Esophagus muscularis mucosa (tissue), 4 donors: ENCODE data around the gene RAB29. TPM values are rescaled to one million over a fixed set of nuclear protein-coding genes. Genes with fewer than 3 reads are reported as not detected.
A peak's percentile ranks its signal among the peaks of the same experiment; 100 is the strongest.

Experiments
- DNase-seq: peaks from one replicate; pipeline ENCODE4 v3.0.0-alpha.2; 2017; ENCODE audit errors: extremely low spot score
- H3K27ac ChIP-seq, 4 donors: fragments of 200-600 bp; sonication (generic); replicated peaks in 1 of 4; 1 replicate in 3 of 4; 2 replicates in 1 of 4; pipeline ENCODE4 v1.5.1; 2016 to 2019; ENCODE audit warnings: mild to moderate bottlenecking in 1 of 4
- H3K27me3 ChIP-seq, 4 donors: fragments of 200-600 bp; sonication (generic); one replicate each; pipeline versions ENCODE4 v1.5.1 to v1.6.0; 2016 to 2019
- H3K36me3 ChIP-seq, 4 donors: fragments of 200-600 bp; sonication (generic); one replicate each; pipeline ENCODE4 v1.5.1; 2016 to 2019
- H3K4me1 ChIP-seq, 4 donors: fragments of 200-600 bp; sonication (generic); one replicate each; pipeline ENCODE4 v1.5.1; 2016 to 2019
- H3K4me3 ChIP-seq, 4 donors: fragments of 200-600 bp; sonication (generic); 1 replicate in 2 of 4; 2 replicates in 2 of 4; pipeline ENCODE4 v1.5.1; 2016 to 2019; ENCODE audit warnings: mild to moderate bottlenecking in 4 of 4, moderate library complexity in 1 of 4
- H3K9me3 ChIP-seq, 4 donors: fragments of 200-600 bp; sonication (generic); 1 replicate in 3 of 4; 2 replicates in 1 of 4; pipeline ENCODE4 v1.5.1; 2016 to 2019
- EP300 ChIP-seq: sonication (generic); formaldehyde crosslinking; IDR thresholded peaks from one replicate; pipeline ENCODE4 v1.6.1; 2017; ENCODE audit warnings: antibody characterized with exemption
- POLR2A ChIP-seq: fragments of 450-650 bp; IDR thresholded peaks from one replicate; pipeline ENCODE4 v1.6.1; 2017; ENCODE audit warnings: antibody characterized with exemption, moderate library complexity, mild to moderate bottlenecking, low read depth
- POLR2AphosphoS5 ChIP-seq, 2 donors: sonication (generic); formaldehyde crosslinking; IDR thresholded peaks; one replicate each; pipeline ENCODE4 v1.6.1; 2017; ENCODE audit warnings: antibody characterized with exemption in 2 of 2
- WGBS: methylation state at CpG from one replicate; pipeline ENCODE4 v1.1.5; 2018; 5-methylcytosine and 5-hydroxymethylcytosine counted together
- intact Hi-C: fragments of 100-400 bp; cut with DNase I; formaldehyde crosslinking; loops from one replicate; pipeline ENCODE4 v1.15.1; 2023
- total RNA-seq, 4 donors: library from RNA; depleted of rRNA; stranded (reverse); fragments of >200 nt; gene quantifications; one replicate each; pipeline versions ENCODE4 v1.1.0 to v1.2.1, GENCODE V29; 2016
- TF ChIP-seq, protein P1 (sequence below), 3 experiments: fragments of 200-600 bp in 2 of 3; fragments of 450-650 bp in 1 of 3; sonication (generic) in 2 of 3; IDR thresholded peaks; one replicate each; pipeline ENCODE4 v1.5.1; 2017 to 2019; ENCODE audit warnings: antibody characterized with exemption in 3 of 3, mild to moderate bottlenecking in 2 of 3, moderate library complexity in 1 of 3

The RAB29 gene
- total RNA-seq, 4 donors from 2014 or later: 28.5 to 59.2 (median 41.8) TPM

DNA sequence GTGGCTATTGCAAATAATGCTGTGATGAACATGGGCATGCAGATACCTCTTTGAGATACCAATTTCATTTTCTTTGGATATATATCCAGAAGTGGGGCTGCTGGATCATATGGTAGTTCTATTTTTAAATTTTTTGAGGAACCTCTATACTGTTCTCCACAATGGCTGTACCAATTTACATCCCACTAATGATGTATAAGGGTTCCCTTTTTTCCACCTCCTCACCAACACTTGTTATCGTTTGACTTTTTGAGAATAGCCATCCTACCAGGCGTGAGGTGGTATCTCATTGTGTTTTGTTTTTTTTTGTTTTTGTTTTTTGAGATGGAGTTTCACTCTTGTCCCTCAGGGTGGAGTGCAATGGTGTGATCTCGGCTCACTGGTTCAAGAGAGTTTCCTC is 18.7 kb downstream of the RAB29 start:
- Histone ChIP-seq H3K4me3 (no peak overlapping the region), H3K9me3 (no peaks in the 10 kb centered on the region), H3K36me3 (no peaks in the 10 kb centered on the region), H3K27me3 (no peaks in the 10 kb centered on the region), H3K27ac (no peak overlapping the region), H3K4me1 (no peaks in the 10 kb centered on the region)
- DNase-seq: no peak
- TF ChIP-seq EP300 (no peak), POLR2A (no peak), POLR2AphosphoS5 (IDR thresholded peaks at IDR 0.05) (no peak)
- TF ChIP-seq, protein P1, sequence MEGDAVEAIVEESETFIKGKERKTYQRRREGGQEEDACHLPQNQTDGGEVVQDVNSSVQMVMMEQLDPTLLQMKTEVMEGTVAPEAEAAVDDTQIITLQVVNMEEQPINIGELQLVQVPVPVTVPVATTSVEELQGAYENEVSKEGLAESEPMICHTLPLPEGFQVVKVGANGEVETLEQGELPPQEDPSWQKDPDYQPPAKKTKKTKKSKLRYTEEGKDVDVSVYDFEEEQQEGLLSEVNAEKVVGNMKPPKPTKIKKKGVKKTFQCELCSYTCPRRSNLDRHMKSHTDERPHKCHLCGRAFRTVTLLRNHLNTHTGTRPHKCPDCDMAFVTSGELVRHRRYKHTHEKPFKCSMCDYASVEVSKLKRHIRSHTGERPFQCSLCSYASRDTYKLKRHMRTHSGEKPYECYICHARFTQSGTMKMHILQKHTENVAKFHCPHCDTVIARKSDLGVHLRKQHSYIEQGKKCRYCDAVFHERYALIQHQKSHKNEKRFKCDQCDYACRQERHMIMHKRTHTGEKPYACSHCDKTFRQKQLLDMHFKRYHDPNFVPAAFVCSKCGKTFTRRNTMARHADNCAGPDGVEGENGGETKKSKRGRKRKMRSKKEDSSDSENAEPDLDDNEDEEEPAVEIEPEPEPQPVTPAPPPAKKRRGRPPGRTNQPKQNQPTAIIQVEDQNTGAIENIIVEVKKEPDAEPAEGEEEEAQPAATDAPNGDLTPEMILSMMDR (IDR thresholded peaks at IDR 0.05): no peak
- intact Hi-C loops: no loop called here
- 95% methylated on average over 3 of the region's 3 CpGs for WGBS

DNA sequence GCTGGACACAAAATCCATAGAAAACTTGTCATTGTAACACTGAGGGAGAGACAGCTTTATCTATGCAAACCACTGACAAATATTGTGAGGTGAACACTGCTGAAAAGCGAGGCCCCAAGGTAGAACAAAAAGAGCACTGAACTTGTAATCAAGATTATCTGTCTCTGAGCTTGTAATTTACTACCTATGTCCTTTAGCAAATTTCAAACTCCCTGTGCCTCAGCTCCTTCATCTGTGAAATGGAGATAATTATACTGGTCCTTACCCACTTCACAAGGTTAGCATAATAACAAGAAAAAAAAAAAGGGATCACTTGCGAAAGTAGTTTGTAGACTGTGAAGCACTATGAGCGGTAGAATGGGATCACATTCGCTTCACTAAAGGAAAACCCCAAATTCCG is 20.4 kb downstream of the RAB29 start:
- TF ChIP-seq, protein P1 (IDR thresholded peaks at IDR 0.05): no peak
- TF ChIP-seq EP300: no peak
- no peak for TF ChIP-seq POLR2A
- no peak for TF ChIP-seq POLR2AphosphoS5 (IDR thresholded peaks at IDR 0.05)
- intact Hi-C loops: no loop called here
- WGBS: 89% methylated on average over 5 of the region's 5 CpGs
- DNase-seq: no peak
- Histone ChIP-seq H3K4me1 (peaks cover 0 to 6% (median 5%) of the 10 kb centered on the region in 4 donors), H3K27ac (no peak overlapping the region), H3K27me3 (no peaks in the 10 kb centered on the region), H3K4me3 (no peak overlapping the region), H3K36me3 (no peaks in the 10 kb centered on the region), H3K9me3 (no peaks in the 10 kb centered on the region)

DNA sequence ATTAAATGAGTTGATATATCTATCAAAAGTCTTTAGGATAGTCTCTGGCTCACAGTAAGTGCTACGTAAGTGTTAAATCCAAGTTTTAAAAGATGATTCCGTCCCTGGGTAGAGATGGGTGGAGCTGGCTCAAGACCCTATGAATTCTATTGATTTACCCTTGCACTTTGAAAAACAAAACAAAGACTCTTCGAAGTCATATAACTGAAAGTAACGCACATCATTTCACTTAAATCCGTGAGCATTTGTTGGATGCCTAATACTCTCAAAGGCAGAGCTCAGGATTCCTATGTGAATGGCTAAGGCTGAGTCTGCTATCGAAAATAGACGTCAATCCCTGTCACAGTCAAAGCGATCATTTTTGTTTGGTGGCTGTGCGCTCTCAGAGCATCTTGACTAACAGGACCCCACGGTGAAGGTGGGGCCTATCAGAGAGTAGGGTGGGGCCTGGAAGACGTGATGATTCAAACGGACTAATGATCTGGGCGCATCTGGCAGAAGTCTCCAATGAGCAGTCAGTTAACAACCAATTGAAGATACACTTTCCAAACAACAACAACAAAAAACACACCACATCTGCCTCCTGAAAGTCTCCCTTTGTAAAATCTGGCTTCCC is 24.1 kb downstream of the RAB29 start:
- peak overlapping the region in 2 of 4 donors; percentile 99 to 100 for H3K27ac ChIP-seq

DNA sequence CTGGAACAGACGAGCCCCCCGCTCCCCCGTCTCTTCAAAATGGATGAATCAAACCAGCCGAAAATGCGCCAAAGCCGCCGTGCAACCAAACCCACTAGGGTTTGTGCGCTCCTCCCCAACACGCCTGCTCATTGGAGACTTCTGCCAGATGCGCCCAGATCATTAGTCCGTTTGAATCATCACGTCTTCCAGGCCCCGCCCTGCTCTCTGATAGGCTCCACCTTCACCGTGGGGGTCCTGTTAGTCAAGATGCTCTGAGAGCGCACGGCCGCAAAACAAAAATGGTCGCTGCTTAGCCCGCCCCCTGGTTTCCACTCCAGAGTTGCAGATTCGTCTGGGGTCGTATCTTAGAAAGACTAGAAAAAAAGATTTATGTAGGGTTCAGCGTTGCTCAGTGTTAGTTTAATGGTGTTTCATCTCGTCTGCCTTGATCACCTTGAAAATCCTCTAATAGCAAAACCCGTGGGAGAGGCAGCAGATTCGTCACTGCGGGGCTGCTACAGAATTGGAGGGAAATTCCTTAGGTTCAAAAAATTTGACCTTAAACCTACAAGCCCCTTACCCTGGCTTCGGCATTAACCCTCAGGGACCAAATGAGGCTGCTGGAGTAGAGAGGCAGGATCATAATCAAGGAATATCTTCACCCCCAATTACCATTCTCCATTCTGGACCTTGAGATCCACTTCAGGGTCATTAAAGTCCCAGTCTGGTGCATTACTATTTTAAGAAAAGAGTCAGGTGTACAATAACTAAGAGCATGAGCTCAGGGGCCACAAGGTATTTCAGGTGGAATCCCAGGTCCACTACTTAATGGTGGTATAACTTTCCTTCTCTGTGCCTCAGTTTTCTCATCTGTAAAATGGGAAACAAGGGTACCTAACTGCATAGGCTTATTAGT is 24.9 kb downstream of the RAB29 start, which contains the start of gene NUCKS1:
NUCKS1 (minus strand) TSS at position 45 of the 898 bp plus-strand sequence. CDS start 209 bp downstream, outside the sequence.
- intact Hi-C loops: loop anchor here (1.0 kb wide), 1 partner anchor 63 kb away; the partner anchor contains the start of gene SLC41A1
- peak within 1 kb of the TSS; percentile 88 to 92 (median 91) for H3K4me3 ChIP-seq
- under 1% methylated on average over 19 of the region's 27 CpGs for WGBS
- TF ChIP-seq, protein P1 (IDR thresholded peaks at IDR 0.05): peak; percentile 13 to 57 (median 26)
- TF ChIP-seq POLR2A (peak; percentile 60), EP300 (no peak), POLR2AphosphoS5 (IDR thresholded peaks at IDR 0.05) (peak; percentile 88 to 89)
- no peaks in the 10 kb centered on the region for H3K27me3 ChIP-seq
- H3K4me1 ChIP-seq: peaks cover 25 to 37% (median 35%) of the 10 kb centered on the region in 4 donors
- peak within 1 kb of the TSS; percentile 99 to 100 (median 99) for H3K27ac ChIP-seq
- no peaks in the 10 kb centered on the region for H3K36me3 ChIP-seq
- no peaks in the 10 kb centered on the region for H3K9me3 ChIP-seq
- peak; percentile 100 for DNase-seq

More for the DNA sequence above, 24.1 kb downstream of the RAB29 start:
- no peaks in the 10 kb centered on the region for H3K36me3 ChIP-seq
- H3K9me3 ChIP-seq: no peaks in the 10 kb centered on the region
- no peak for DNase-seq
- whole genome bisulfite sequencing: 80% methylated on average over 13 of the region's 13 CpGs
- intact Hi-C loops: no loop called here
- peaks cover 18 to 30% (median 27%) of the 10 kb centered on the region in 4 donors for H3K4me1 ChIP-seq
- H3K4me3 ChIP-seq: peak overlapping the region in 2 of 4 donors; percentile 88 to 92
- TF ChIP-seq EP300: no peak
- TF ChIP-seq, protein P1 (IDR thresholded peaks at IDR 0.05): no peak
- no peaks in the 10 kb centered on the region for H3K27me3 ChIP-seq
